HepG2 (cell line): Measurements from ENCODE around the gene PARP16. TPM values are rescaled to one million over a fixed set of nuclear protein-coding genes. Genes with fewer than 3 reads are reported as not detected.

ENCODE experiments used
- ETV5 ChIP-seq: IDR thresholded peaks from 2 replicates; pipeline ENCODE4 v1.6.1; 2018; ENCODE audit warnings: missing biosample characterization, missing genetic modification reagents, inconsistent platforms, borderline replicate concordance
- FOXO1 ChIP-seq: sonication (generic); formaldehyde crosslinking; IDR thresholded peaks from 2 replicates; pipeline ENCODE4 v1.4.0; 2020; ENCODE audit warnings: missing genetic modification reagents
- NCOA5 ChIP-seq: sonication (generic); formaldehyde crosslinking; IDR thresholded peaks from 2 replicates; pipeline ENCODE4 v1.4.0; 2020; ENCODE audit warnings: missing genetic modification reagents
- RBM22 ChIP-seq: fragments of 200-400 bp; formaldehyde crosslinking; optimal IDR thresholded peaks from 2 replicates; pipeline ENCODE3; 2017; ENCODE audit warnings: mild to moderate bottlenecking, low read length, moderate library complexity
- SATB2 ChIP-seq: sonication (generic); formaldehyde crosslinking; IDR thresholded peaks from 2 replicates; pipeline ENCODE4 v1.5.0; 2020; ENCODE audit warnings: missing genetic modification reagents
- TBL1XR1 ChIP-seq: fragments of 150-350 bp; IDR thresholded peaks from 2 replicates; pipeline ENCODE4 v1.6.1; 2014; ENCODE audit warnings: borderline replicate concordance, low read length; ENCODE audit not compliant: partially characterized antibody
- ZFP90 ChIP-seq: sonication (generic); formaldehyde crosslinking; IDR thresholded peaks from 2 replicates; pipeline ENCODE4 v1.8.0; 2022; ENCODE audit warnings: missing genetic modification reagents, mild to moderate bottlenecking, inconsistent platforms, borderline replicate concordance
- ZNF569 ChIP-seq: sonication (generic); formaldehyde crosslinking; IDR thresholded peaks from 2 replicates; pipeline ENCODE4 v1.5.0; 2020; ENCODE audit warnings: mild to moderate bottlenecking, missing genetic modification reagents, moderate library complexity, borderline replicate concordance
- polyA plus RNA-seq, 8 experiments: library from polyadenylated mRNA; depleted of rRNA in 3 of 8; stranded (reverse) in 7 of 8; unstranded in 1 of 8; fragments of >200 nt; fragmentation: Illumina TruSeq in 4 of 8; extraction: Trizol in 4 of 8; gene quantifications; 2 replicates each; pipeline versions ENCODE4 v1.2.1 to v1.2.3, GENCODE V29; 2011 to 2016; ENCODE audit warnings: low read depth in 4 of 8, missing spikeins in 1 of 8, mixed read lengths in 1 of 8; ENCODE audit not compliant: insufficient read depth in 1 of 8
- total RNA-seq, 5 experiments: library from RNA; depleted of rRNA; stranded (reverse); fragments of >200 nt; fragmentation: Illumina TruSeq; extraction: Trizol; gene quantifications; 2 replicates each; pipeline ENCODE4 v1.2.3, GENCODE V29; 2016; ENCODE audit warnings: low read depth in 1 of 5
- TF ChIP-seq, protein P1 (sequence below): sonication (generic); formaldehyde crosslinking; IDR thresholded peaks from 2 replicates; pipeline ENCODE4 v1.4.0; 2020; ENCODE audit warnings: mild to moderate bottlenecking, missing genetic modification reagents
- TF ChIP-seq, protein P2 (sequence below): sonication (generic); formaldehyde crosslinking; IDR thresholded peaks from 2 replicates; pipeline ENCODE4 v1.4.0; 2020; ENCODE audit warnings: low read depth, missing genetic modification reagents
- TF ChIP-seq, protein P3 (sequence below): sonication (generic); formaldehyde crosslinking; IDR thresholded peaks from 2 replicates; pipeline ENCODE4 v1.9.0; 2022; ENCODE audit warnings: missing genetic modification reagents, mild to moderate bottlenecking, borderline replicate concordance
- TF ChIP-seq, protein P4 (sequence below): sonication (generic); formaldehyde crosslinking; IDR thresholded peaks from 2 replicates; pipeline ENCODE4; 2020; ENCODE audit warnings: missing genetic modification reagents, mild to moderate bottlenecking, borderline replicate concordance

The PARP16 gene
- total and polyA plus RNA-seq, 2 of the 13 experiments (the other 11 are each of a cell fraction or from before 2014, with no cell fraction given) = 6.8 to 7.6 TPM

DNA sequence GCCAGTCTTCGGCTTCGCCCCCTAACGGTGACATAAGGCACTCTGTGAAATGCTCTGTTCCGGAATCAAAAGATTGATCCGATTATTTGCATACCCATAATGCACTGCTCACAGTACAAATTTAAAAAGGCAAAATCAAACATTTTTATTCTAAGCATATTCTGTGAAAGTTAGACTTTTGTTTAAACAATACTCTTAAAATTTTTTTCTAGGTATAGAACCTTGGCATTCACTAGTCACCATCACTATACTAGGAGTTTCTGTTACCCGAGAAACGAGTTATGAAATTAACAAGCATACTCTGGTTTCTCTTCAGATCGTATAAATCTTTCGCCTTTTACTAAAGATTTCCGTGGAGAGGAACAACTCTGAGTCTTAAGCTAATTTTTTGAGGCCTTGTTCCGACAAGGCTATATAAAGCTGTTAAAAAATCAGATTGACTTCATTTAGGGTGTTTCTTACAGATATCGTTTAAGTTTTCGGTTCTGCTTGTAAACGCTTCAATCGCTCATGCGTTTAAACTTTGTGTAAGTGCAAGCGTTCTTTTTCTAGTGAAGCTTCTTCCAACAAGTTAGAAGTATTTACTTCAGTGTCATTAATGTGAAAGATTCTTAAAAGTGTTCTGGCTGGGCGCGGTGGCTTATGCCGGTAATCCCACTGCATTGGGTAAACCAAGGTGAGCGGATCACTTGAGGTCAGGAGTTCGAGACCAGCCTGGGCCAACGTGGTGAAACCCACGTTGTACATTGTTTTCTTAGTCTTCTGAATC lies 17.9 kb upstream of the PARP16 start, which contains the start of gene RNU5B-1 (continued):
- TF ChIP-seq, protein P1, sequence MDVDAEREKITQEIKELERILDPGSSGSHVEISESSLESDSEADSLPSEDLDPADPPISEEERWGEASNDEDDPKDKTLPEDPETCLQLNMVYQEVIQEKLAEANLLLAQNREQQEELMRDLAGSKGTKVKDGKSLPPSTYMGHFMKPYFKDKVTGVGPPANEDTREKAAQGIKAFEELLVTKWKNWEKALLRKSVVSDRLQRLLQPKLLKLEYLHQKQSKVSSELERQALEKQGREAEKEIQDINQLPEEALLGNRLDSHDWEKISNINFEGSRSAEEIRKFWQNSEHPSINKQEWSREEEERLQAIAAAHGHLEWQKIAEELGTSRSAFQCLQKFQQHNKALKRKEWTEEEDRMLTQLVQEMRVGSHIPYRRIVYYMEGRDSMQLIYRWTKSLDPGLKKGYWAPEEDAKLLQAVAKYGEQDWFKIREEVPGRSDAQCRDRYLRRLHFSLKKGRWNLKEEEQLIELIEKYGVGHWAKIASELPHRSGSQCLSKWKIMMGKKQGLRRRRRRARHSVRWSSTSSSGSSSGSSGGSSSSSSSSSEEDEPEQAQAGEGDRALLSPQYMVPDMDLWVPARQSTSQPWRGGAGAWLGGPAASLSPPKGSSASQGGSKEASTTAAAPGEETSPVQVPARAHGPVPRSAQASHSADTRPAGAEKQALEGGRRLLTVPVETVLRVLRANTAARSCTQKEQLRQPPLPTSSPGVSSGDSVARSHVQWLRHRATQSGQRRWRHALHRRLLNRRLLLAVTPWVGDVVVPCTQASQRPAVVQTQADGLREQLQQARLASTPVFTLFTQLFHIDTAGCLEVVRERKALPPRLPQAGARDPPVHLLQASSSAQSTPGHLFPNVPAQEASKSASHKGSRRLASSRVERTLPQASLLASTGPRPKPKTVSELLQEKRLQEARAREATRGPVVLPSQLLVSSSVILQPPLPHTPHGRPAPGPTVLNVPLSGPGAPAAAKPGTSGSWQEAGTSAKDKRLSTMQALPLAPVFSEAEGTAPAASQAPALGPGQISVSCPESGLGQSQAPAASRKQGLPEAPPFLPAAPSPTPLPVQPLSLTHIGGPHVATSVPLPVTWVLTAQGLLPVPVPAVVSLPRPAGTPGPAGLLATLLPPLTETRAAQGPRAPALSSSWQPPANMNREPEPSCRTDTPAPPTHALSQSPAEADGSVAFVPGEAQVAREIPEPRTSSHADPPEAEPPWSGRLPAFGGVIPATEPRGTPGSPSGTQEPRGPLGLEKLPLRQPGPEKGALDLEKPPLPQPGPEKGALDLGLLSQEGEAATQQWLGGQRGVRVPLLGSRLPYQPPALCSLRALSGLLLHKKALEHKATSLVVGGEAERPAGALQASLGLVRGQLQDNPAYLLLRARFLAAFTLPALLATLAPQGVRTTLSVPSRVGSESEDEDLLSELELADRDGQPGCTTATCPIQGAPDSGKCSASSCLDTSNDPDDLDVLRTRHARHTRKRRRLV = peak; percentile 100
- TF ChIP-seq, protein P2, sequence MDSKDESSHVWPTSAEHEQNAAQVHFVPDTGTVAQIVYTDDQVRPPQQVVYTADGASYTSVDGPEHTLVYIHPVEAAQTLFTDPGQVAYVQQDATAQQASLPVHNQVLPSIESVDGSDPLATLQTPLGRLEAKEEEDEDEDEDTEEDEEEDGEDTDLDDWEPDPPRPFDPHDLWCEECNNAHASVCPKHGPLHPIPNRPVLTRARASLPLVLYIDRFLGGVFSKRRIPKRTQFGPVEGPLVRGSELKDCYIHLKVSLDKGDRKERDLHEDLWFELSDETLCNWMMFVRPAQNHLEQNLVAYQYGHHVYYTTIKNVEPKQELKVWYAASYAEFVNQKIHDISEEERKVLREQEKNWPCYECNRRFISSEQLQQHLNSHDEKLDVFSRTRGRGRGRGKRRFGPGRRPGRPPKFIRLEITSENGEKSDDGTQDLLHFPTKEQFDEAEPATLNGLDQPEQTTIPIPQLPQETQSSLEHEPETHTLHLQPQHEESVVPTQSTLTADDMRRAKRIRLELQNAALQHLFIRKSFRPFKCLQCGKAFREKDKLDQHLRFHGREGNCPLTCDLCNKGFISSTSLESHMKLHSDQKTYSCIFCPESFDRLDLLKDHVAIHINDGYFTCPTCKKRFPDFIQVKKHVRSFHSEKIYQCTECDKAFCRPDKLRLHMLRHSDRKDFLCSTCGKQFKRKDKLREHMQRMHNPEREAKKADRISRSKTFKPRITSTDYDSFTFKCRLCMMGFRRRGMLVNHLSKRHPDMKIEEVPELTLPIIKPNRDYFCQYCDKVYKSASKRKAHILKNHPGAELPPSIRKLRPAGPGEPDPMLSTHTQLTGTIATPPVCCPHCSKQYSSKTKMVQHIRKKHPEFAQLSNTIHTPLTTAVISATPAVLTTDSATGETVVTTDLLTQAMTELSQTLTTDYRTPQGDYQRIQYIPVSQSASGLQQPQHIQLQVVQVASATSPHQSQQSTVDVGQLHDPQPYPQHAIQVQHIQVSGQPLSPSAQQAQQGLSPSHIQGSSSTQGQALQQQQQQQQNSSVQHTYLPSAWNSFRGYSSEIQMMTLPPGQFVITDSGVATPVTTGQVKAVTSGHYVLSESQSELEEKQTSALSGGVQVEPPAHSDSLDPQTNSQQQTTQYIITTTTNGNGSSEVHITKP = 0 out of 2 replicates have a peak, but pooled peaks have one; percentile 44
- TF ChIP-seq TBL1XR1 = no peak
- TF ChIP-seq ETV5 (CRISPR knock-in tag) = peak; percentile 56; the same call in 1 of the 2 replicates
- no peak for TF ChIP-seq SATB2 (CRISPR knock-in tag)
- TF ChIP-seq ZFP90 (CRISPR knock-in tag) = peak; percentile 19; the same call in 1 of the 2 replicates
- TF ChIP-seq, protein P3, sequence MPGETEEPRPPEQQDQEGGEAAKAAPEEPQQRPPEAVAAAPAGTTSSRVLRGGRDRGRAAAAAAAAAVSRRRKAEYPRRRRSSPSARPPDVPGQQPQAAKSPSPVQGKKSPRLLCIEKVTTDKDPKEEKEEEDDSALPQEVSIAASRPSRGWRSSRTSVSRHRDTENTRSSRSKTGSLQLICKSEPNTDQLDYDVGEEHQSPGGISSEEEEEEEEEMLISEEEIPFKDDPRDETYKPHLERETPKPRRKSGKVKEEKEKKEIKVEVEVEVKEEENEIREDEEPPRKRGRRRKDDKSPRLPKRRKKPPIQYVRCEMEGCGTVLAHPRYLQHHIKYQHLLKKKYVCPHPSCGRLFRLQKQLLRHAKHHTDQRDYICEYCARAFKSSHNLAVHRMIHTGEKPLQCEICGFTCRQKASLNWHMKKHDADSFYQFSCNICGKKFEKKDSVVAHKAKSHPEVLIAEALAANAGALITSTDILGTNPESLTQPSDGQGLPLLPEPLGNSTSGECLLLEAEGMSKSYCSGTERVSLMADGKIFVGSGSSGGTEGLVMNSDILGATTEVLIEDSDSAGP (CRISPR knock-in tag) = no peak
- TF ChIP-seq RBM22 = no peak
- TF ChIP-seq, protein P4, sequence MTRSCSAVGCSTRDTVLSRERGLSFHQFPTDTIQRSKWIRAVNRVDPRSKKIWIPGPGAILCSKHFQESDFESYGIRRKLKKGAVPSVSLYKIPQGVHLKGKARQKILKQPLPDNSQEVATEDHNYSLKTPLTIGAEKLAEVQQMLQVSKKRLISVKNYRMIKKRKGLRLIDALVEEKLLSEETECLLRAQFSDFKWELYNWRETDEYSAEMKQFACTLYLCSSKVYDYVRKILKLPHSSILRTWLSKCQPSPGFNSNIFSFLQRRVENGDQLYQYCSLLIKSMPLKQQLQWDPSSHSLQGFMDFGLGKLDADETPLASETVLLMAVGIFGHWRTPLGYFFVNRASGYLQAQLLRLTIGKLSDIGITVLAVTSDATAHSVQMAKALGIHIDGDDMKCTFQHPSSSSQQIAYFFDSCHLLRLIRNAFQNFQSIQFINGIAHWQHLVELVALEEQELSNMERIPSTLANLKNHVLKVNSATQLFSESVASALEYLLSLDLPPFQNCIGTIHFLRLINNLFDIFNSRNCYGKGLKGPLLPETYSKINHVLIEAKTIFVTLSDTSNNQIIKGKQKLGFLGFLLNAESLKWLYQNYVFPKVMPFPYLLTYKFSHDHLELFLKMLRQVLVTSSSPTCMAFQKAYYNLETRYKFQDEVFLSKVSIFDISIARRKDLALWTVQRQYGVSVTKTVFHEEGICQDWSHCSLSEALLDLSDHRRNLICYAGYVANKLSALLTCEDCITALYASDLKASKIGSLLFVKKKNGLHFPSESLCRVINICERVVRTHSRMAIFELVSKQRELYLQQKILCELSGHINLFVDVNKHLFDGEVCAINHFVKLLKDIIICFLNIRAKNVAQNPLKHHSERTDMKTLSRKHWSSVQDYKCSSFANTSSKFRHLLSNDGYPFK (CRISPR knock-in tag) = no peak
- no peak for TF ChIP-seq NCOA5
- TF ChIP-seq ZNF569 (CRISPR knock-in tag) = no peak
- TF ChIP-seq FOXO1 (CRISPR knock-in tag) = no peak
